ENCODE results near the gene SV2C.
"Not testable (repeated sequence)": the region's sequence is repeated elsewhere in the genome, so short reads cannot be mapped to it uniquely, and the experiment has no call there.

The SV2C gene

DNA sequence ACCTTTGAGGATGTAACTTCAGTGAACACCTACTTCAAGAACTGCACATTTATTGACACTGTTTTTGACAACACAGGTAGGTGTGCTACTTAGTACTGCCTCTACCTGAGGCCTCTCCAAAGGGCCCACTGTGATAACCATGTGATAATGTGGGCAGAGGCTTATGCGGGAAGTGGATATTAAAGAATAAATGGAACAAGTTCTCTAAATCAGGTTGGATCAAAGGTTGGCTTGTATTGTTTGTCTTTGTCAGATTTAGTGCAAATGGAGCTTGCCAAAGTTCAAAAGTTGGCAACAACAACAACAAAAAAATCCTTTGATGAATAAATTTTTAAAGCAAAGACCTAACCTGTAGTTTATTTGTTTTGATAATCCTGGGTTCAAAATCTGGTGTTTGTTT is 215.7 kb downstream of the SV2C start:
- no peak overlapping the region for H3K27ac ChIP-seq (ENCODE audit: low read depth, low read length)
- H3K36me3 ChIP-seq (ENCODE audit: insufficient read depth, low read length) = no peaks in the 10 kb centered on the region
- peaks cover 12% of the 10 kb centered on the region; the same call in 1 of the 2 replicates for H3K27me3 ChIP-seq (ENCODE audit: insufficient read depth, low read length)
- H2AFZ ChIP-seq (ENCODE audit: low read length, unreplicated experiment) = no peak overlapping the region
- H3K4me1 ChIP-seq (ENCODE audit: control insufficient read depth, insufficient read depth, low read length, unreplicated experiment) = no peaks in the 10 kb centered on the region
- no peaks in the 10 kb centered on the region for H3K79me2 ChIP-seq (ENCODE audit: control insufficient read depth, insufficient read depth, low read length, unreplicated experiment)
- H3K4me3 ChIP-seq (ENCODE audit: low read depth, low read length) = no peak overlapping the region

DNA sequence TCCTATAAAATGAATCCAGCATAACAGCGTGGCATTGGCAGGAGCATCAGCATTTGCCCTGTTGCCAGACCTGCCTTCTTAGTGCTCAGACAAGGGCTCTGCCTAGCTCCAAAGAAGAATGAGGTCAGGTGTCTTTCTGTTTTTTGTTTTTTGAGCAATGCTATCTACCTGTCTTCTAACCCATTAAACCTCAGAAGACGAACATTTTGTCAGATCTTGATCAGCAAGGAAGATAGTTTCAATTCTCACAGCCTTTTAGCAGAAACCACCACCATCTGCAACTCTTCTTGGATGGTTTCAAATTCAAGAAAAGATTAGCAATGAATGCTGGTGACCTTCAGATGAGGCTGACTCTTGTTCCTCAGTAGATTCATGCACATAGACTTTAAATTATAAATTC is 216.4 kb downstream of the SV2C start:
- H3K27ac ChIP-seq (ENCODE audit: low read depth, low read length) = no peak overlapping the region
- peaks cover 12% of the 10 kb centered on the region; the same call in 1 of the 2 replicates for H3K27me3 ChIP-seq (ENCODE audit: insufficient read depth, low read length)
- H3K4me3 ChIP-seq (ENCODE audit: low read depth, low read length) = no peak overlapping the region
- H3K4me1 ChIP-seq (ENCODE audit: control insufficient read depth, insufficient read depth, low read length, unreplicated experiment) = no peaks in the 10 kb centered on the region
- H3K79me2 ChIP-seq (ENCODE audit: control insufficient read depth, insufficient read depth, low read length, unreplicated experiment) = no peaks in the 10 kb centered on the region
- H3K36me3 ChIP-seq (ENCODE audit: insufficient read depth, low read length) = no peaks in the 10 kb centered on the region
- H2AFZ ChIP-seq (ENCODE audit: low read length, unreplicated experiment) = no peak overlapping the region

GRCh38 chr5:76301932-76302331 is 218.7 kb downstream of the SV2C start:
- H3K4me3 ChIP-seq (ENCODE audit: low read depth, low read length); H3K27ac ChIP-seq (ENCODE audit: low read depth, low read length); H3K36me3 ChIP-seq (ENCODE audit: insufficient read depth, low read length); H2AFZ ChIP-seq (ENCODE audit: low read length, unreplicated experiment); H3K4me1 ChIP-seq (ENCODE audit: control insufficient read depth, insufficient read depth, low read length, unreplicated experiment); H3K79me2 ChIP-seq (ENCODE audit: control insufficient read depth, insufficient read depth, low read length, unreplicated experiment): not testable (repeated sequence)
- H3K27me3 ChIP-seq (ENCODE audit: insufficient read depth, low read length) = peaks cover 14% of the 10 kb centered on the region; the same call in 1 of the 2 replicates

DNA sequence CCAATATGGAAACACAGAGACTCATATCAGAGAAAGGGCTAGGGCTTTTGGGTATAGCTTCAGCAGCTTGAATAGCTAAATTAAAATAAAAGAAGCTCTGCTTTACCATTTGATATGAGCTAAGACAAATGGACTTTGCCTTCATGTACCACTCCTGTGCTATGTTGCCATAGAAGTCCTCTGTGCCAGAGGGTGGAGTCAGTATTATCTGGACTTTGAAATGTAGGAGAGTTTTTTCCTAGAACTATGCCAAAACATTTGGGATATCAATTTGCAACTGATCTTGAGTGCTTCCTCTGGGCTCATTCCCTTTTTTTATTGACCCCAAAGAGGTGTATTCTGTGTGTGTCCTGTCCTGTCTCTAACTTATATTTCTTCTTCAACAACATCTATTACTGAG is 219.5 kb downstream of the SV2C start:
- H3K27me3 ChIP-seq (ENCODE audit: insufficient read depth, low read length) = peaks cover 13% of the 10 kb centered on the region; the same call in 1 of the 2 replicates
- not testable (repeated sequence) for H3K36me3 ChIP-seq (ENCODE audit: insufficient read depth, low read length); H3K27ac ChIP-seq (ENCODE audit: low read depth, low read length); H3K4me3 ChIP-seq (ENCODE audit: low read depth, low read length); H3K79me2 ChIP-seq (ENCODE audit: control insufficient read depth, insufficient read depth, low read length, unreplicated experiment); H2AFZ ChIP-seq (ENCODE audit: low read length, unreplicated experiment); H3K4me1 ChIP-seq (ENCODE audit: control insufficient read depth, insufficient read depth, low read length, unreplicated experiment)

GRCh38 chr5:76303921-76304320 is 220.7 kb downstream of the SV2C start:
- no peaks in the 10 kb centered on the region for H3K36me3 ChIP-seq (ENCODE audit: insufficient read depth, low read length)
- no peaks in the 10 kb centered on the region for H3K79me2 ChIP-seq (ENCODE audit: control insufficient read depth, insufficient read depth, low read length, unreplicated experiment)
- H3K27ac ChIP-seq (ENCODE audit: low read depth, low read length) = no peak overlapping the region
- H3K4me1 ChIP-seq (ENCODE audit: control insufficient read depth, insufficient read depth, low read length, unreplicated experiment) = no peaks in the 10 kb centered on the region
- H2AFZ ChIP-seq (ENCODE audit: low read length, unreplicated experiment) = no peak overlapping the region
- H3K27me3 ChIP-seq (ENCODE audit: insufficient read depth, low read length) = peaks cover 15% of the 10 kb centered on the region; the same call in 1 of the 2 replicates
- H3K4me3 ChIP-seq (ENCODE audit: low read depth, low read length) = no peak overlapping the region

DNA sequence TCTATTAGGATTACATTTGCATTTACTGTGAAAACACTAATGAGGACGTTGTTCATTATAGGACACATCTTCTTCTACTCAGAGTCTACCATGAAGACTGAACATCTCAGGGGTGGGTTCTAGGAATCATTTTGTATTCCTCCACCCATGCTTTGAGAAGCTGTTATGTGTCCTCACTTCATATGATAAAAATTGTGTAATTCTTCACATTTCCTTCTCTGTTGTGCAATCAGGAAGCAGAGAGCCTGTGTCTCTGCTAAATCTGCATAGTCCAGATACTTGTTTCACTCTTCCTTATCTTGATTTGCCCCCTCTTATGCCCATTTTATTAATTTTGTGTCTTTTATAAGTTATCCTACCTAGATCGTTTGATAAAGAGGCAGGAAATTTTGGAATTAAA is 222.1 kb downstream of the SV2C start:
- H3K27me3 ChIP-seq (ENCODE audit: insufficient read depth, low read length) = peaks cover 9% of the 10 kb centered on the region; the same call in 1 of the 2 replicates
- no peak overlapping the region for H3K27ac ChIP-seq (ENCODE audit: low read depth, low read length)
- H3K4me1 ChIP-seq (ENCODE audit: control insufficient read depth, insufficient read depth, low read length, unreplicated experiment) = no peaks in the 10 kb centered on the region
- no peak overlapping the region for H2AFZ ChIP-seq (ENCODE audit: low read length, unreplicated experiment)
- no peaks in the 10 kb centered on the region for H3K79me2 ChIP-seq (ENCODE audit: control insufficient read depth, insufficient read depth, low read length, unreplicated experiment)
- H3K36me3 ChIP-seq (ENCODE audit: insufficient read depth, low read length) = no peaks in the 10 kb centered on the region
- H3K4me3 ChIP-seq (ENCODE audit: low read depth, low read length) = no peak overlapping the region

DNA sequence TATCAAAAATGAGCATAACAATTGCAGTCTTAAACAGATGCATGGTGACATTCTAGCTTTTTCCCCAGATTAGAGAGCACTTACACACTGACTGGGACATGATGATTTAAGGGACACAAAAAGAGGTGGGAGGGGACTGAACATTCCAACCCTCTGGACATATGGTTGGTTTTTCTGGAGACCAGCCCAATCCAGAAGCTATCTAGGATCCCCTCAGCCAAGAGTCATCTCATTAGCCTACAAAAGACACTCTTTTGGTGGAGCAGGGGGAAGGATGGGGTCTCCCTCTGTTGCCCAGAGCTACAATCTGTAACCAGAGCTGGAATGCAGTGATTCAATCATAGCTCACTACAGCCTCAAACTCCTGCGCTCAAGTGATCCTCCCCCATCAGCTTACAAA is 222.6 kb downstream of the SV2C start:
- Histone ChIP-seq H3K79me2 (ENCODE audit: control insufficient read depth, insufficient read depth, low read length, unreplicated experiment) (no peaks in the 10 kb centered on the region), H3K27ac (ENCODE audit: low read depth, low read length) (no peak overlapping the region), H3K4me3 (ENCODE audit: low read depth, low read length) (no peak overlapping the region), H2AFZ (ENCODE audit: low read length, unreplicated experiment) (no peak overlapping the region), H3K4me1 (ENCODE audit: control insufficient read depth, insufficient read depth, low read length, unreplicated experiment) (no peaks in the 10 kb centered on the region), H3K27me3 (ENCODE audit: insufficient read depth, low read length) (peaks cover 9% of the 10 kb centered on the region; the same call in 1 of the 2 replicates), H3K36me3 (ENCODE audit: insufficient read depth, low read length) (no peaks in the 10 kb centered on the region)

DNA sequence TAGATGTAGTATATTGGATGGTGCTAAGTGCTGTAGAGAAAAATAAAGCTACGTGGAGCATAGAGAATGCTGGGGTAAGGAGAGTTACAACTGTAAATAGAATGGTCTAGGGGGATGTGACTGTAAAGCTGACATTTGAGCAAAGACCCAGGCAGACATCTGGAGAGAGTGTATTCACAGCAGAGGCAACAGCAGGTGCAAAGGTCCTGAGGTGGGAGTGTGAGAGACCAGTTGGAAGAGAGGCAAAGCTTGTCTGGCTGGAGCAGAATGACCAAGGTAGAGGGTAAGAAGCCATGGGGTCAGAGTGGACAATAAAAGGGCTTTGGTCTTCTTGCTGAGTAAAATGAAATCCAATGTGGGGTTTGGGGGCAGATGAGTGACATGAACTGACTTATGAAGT is 227.0 kb downstream of the SV2C start:
- H3K27me3 ChIP-seq (ENCODE audit: insufficient read depth, low read length) = peaks cover 9% of the 10 kb centered on the region; the same call in 1 of the 2 replicates
- no peak overlapping the region for H2AFZ ChIP-seq (ENCODE audit: low read length, unreplicated experiment)
- no peaks in the 10 kb centered on the region for H3K4me1 ChIP-seq (ENCODE audit: control insufficient read depth, insufficient read depth, low read length, unreplicated experiment)
- H3K36me3 ChIP-seq (ENCODE audit: insufficient read depth, low read length) = no peaks in the 10 kb centered on the region
- H3K79me2 ChIP-seq (ENCODE audit: control insufficient read depth, insufficient read depth, low read length, unreplicated experiment) = no peaks in the 10 kb centered on the region
- no peak overlapping the region for H3K4me3 ChIP-seq (ENCODE audit: low read depth, low read length)
- no peak overlapping the region for H3K27ac ChIP-seq (ENCODE audit: low read depth, low read length)

GRCh38 chr5:76312783-76313182 is 229.6 kb downstream of the SV2C start:
- Histone ChIP-seq H3K79me2 (ENCODE audit: control insufficient read depth, insufficient read depth, low read length, unreplicated experiment) (no peaks in the 10 kb centered on the region), H3K36me3 (ENCODE audit: insufficient read depth, low read length) (no peaks in the 10 kb centered on the region), H3K4me1 (ENCODE audit: control insufficient read depth, insufficient read depth, low read length, unreplicated experiment) (no peaks in the 10 kb centered on the region), H3K4me3 (ENCODE audit: low read depth, low read length) (no peak overlapping the region), H3K27me3 (ENCODE audit: insufficient read depth, low read length) (0 out of 2 replicates have a peak, but pooled peaks cover 7% of the 10 kb centered on the region), H2AFZ (ENCODE audit: low read length, unreplicated experiment) (no peak overlapping the region), H3K27ac (ENCODE audit: low read depth, low read length) (no peak overlapping the region)

- H3K27me3 ChIP-seq (ENCODE audit: insufficient read depth, low read length) = 0 out of 2 replicates have a peak, but pooled peaks cover 5% of the 10 kb centered on the region
- H3K79me2 ChIP-seq (ENCODE audit: control insufficient read depth, insufficient read depth, low read length, unreplicated experiment) = no peaks in the 10 kb centered on the region
- no peak overlapping the region for H3K27ac ChIP-seq (ENCODE audit: low read depth, low read length)
- no peak overlapping the region for H2AFZ ChIP-seq (ENCODE audit: low read length, unreplicated experiment)
- no peaks in the 10 kb centered on the region for H3K36me3 ChIP-seq (ENCODE audit: insufficient read depth, low read length)
- no peak overlapping the region for H3K4me3 ChIP-seq (ENCODE audit: low read depth, low read length)
- H3K4me1 ChIP-seq (ENCODE audit: control insufficient read depth, insufficient read depth, low read length, unreplicated experiment) = no peaks in the 10 kb centered on the region
Measured at GRCh38 chr5:76314643-76315042, 231.5 kb downstream of the SV2C start.

GRCh38 chr5:76319673-76320072 is 236.5 kb downstream of the SV2C start:
- Histone ChIP-seq H3K36me3 (ENCODE audit: insufficient read depth, low read length) (no peaks in the 10 kb centered on the region), H3K27me3 (ENCODE audit: insufficient read depth, low read length) (0 out of 2 replicates have a peak, but pooled peaks cover 5% of the 10 kb centered on the region), H3K27ac (ENCODE audit: low read depth, low read length) (no peak overlapping the region), H3K4me3 (ENCODE audit: low read depth, low read length) (no peak overlapping the region), H3K4me1 (ENCODE audit: control insufficient read depth, insufficient read depth, low read length, unreplicated experiment) (no peaks in the 10 kb centered on the region), H3K79me2 (ENCODE audit: control insufficient read depth, insufficient read depth, low read length, unreplicated experiment) (no peaks in the 10 kb centered on the region), H2AFZ (ENCODE audit: low read length, unreplicated experiment) (no peak overlapping the region)
